ENCODE measurements around the gene ACACB.

Gene ACACB

GRCh38 chr12:109256011-109256410 is 139.6 kb downstream of the ACACB start:
- DNase-seq (ENCODE audit: low spot score), result no peak

GRCh38 chr12:109258201-109258600 is 141.8 kb downstream of the ACACB start:
- no peak for DNase-seq (ENCODE audit: low spot score)

- DNase-seq (ENCODE audit: low spot score), result no peak
Observed at GRCh38 chr12:109258607-109259544, 142.5 kb downstream of the ACACB start.

GRCh38 chr12:109259545-109259895 is 143.1 kb downstream of the ACACB start:
- DNase-seq (ENCODE audit: low spot score), result no peak

GRCh38 chr12:109261087-109261486 is 144.7 kb downstream of the ACACB start:
- DNase-seq (ENCODE audit: low spot score), result no peak

DNA sequence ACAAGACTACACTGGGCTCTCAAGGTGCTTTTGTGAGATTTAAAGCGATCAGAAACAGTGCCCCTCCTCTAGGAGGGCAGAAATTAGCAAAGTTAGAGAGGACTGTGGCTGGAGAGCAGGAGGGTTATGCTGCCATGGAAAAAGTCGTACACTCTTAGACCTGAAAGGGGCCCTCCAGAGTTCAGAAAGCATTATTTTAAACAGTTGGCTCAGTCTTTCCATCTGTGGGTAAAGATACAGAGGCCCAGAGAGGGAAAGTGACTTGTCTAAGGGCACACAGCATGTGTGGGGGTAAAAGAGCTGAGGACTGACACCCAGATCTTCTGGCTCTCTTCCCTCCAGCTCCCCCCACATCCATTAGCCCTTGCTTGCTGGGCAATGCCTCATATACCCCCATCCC is 145.6 kb downstream of the ACACB start:
- no peak for DNase-seq (ENCODE audit: low spot score)

- DNase-seq (ENCODE audit: low spot score), result no peak
Observed at GRCh38 chr12:109263439-109263838, 147.1 kb downstream of the ACACB start.

- peak; percentile 95 for DNase-seq (ENCODE audit: low spot score)
Observed at GRCh38 chr12:109264095-109264942, 147.9 kb downstream of the ACACB start.

DNA sequence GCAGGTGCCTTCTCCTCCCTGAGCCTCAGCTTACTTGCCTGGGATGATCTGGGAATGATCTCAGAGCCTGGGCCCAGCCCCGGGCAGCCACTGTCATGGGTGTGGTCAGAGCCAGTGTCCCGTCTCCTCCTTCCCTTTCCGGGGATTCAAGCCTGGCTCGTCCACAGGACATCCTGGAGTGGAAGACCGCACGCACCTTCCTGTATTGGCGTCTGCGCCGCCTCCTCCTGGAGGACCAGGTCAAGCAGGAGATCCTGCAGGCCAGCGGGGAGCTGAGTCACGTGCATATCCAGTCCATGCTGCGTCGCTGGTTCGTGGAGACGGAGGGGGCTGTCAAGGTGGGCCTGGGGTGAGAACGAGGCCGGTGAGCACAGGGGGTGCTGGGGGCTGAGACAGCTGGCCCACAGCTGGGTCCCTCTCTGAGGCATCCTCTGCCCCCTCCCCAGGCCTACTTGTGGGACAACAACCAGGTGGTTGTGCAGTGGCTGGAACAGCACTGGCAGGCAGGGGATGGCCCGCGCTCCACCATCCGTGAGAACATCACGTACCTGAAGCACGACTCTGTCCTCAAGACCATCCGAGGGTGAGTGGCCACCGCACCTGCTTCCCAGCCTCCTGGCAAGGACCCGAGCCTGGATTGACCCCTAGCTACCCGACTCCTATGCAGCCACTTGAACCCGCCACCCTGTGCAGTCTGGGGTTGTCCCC is 148.7 kb downstream of the ACACB start:
- no peak for DNase-seq (ENCODE audit: low spot score)

DNA sequence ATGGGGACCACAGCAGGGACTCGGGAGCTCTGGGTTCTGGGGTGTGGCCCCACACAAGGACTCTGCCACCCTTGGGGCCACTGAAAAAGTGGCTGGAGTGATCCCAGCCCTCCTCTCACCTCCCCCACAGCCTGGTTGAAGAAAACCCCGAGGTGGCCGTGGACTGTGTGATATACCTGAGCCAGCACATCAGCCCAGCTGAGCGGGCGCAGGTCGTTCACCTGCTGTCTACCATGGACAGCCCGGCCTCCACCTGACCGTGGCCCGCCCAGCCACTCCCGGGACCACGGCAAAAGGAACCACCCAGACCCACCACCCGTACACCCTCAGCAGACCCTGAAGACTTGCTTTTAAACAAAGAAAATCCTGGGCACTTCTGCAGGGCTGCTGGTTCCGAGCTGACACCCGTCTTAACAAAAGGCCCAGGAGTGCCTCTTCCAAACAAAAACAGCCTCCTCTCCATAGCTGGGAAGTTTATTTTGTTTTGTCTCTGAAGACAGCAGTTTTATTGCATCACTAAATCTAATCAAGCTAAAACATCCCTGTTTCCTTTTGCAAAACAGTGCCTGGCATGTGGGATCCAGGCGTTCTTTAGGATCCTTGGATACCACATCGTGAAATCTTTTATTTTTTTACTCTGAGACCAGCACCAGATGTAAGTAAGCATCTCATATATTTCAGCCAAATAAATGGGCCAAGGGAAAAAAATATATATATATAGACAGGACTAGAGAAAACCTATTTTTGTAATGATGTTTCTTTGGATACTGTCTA is 149.9 kb downstream of the ACACB start:
- DNase-seq (ENCODE audit: low spot score), result no peak

GRCh38 chr12:109267361-109267760 is 151.0 kb downstream of the ACACB start:
- DNase-seq (ENCODE audit: low spot score), result no peak

GRCh38 chr12:109268896-109269295 is 152.5 kb downstream of the ACACB start:
- no peak for DNase-seq (ENCODE audit: low spot score)

DNA sequence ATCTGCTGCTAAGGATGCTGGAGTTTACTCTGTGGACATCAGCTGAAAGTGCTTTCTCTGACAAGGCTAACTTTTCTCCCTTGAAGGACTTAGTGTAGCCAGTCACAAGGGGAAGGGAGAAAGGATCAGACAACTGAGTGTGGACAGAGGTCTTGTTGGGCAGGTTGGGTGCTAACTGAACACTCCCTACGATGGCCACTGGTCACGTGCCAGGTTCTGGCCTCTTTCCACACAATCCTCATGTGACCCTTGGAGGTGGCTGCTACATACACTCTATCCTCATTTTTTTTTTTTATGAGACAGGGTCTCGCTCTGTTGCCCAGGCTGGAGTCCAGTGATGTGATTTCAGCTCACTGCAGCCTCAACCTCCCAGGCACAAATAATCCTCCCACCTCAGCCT is 153.0 kb downstream of the ACACB start:
- DNase-seq (ENCODE audit: low spot score), result no peak

DNA sequence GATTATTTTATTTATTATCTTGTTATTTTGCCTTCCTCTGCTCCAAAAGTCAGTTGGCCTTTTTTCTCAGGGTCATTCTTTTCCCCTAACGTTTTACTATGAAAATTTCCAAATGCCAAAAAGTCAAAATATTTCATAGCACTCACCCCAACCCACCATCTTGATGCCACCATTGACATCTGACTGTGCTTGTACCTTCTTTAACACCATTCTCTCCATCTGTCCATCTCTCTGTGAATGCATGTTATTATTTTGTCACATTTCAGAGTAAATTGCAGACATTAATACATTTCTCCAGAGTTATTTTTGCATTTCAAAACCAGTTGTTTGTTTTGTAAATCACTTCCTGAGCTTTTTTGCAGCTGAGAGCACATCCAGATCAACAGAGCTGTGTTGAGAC is 154.1 kb downstream of the ACACB start:
- DNase-seq (ENCODE audit: low spot score), result no peak

- DNase-seq (ENCODE audit: low spot score), result no peak
Observed at GRCh38 chr12:109271418-109271817, 155.0 kb downstream of the ACACB start.

DNA sequence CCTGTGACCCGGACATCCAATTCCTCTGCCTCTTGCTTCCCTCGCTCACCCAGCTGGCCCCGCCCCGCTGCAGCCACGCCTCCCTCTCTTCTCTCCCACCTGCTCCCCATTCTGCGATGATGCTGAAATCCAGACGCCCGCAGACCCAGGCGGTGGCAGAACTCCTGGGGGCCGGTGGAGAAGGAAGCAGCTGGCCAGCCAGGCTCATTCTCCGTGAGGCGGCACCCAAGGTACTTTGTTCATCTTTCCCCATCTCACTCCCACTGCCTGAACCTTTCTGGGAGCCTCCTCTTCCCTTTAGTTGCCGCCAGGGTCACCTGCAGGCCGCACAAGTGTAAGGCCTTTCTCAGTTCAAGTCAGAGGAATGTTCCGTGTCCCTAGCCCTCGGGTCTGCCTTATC is 157.0 kb downstream of the ACACB start:
- DNase-seq (ENCODE audit: low spot score), result no peak

DNA sequence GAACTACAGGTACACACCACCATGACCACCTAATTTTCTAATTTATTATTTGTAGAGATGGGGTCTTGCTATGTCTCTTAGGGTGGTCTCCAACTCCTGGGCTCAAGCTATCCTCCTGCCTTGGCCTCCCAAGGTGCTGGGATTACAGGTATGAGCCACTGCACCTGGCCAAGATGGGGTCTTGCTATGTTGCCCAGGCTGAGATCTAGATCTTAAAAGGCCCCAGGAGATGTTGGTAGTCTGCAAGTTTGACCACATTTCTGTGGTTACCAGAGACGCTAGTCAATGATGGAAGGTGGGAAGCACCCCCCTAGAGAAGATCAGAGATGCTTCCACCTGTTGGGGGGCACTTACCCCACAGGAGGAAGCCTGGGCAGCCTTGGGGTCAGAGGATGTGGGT is 158.0 kb downstream of the ACACB start:
- DNase-seq (ENCODE audit: low spot score), result no peak

DNA sequence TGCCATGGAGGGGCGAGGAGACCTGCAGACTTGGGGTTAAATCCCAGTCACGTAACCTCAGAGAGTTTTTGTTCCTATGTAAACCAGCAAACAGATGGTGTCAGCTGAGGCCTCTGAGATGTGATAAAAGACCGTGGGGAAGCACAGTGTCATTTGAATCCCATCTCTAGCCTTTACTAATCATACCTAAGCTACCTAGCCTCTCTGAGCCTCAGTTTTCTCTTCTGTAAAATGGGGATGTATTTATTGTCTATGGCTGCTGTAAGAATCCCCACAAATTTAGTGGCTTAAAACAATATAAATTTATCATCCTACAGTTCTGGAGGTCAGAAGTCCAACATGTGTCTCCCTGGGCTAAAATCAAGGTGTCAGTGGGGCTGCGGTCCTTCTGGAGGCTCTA is 158.8 kb downstream of the ACACB start:
- no peak for DNase-seq (ENCODE audit: low spot score)

DNA sequence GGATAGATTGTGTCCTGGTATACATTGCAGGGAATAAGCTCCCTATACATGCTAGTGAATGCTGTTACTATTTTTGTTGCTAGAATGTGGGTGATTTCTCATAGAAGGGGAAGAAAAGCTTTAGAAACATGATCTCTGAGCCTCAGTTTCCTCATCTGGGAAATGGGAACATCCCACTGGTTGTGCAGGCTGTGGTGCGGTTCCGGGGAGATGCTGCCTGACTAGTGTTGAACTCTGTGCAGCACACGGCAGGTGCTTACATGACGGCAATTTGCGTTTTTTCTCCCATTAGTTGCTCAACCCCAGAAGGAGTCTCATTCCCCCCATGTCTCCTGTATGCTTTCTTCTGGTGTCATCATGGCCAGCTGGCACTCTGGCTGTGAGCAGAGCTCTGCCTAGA is 159.8 kb downstream of the ACACB start:
- DNase-seq (ENCODE audit: low spot score), result no peak

DNA sequence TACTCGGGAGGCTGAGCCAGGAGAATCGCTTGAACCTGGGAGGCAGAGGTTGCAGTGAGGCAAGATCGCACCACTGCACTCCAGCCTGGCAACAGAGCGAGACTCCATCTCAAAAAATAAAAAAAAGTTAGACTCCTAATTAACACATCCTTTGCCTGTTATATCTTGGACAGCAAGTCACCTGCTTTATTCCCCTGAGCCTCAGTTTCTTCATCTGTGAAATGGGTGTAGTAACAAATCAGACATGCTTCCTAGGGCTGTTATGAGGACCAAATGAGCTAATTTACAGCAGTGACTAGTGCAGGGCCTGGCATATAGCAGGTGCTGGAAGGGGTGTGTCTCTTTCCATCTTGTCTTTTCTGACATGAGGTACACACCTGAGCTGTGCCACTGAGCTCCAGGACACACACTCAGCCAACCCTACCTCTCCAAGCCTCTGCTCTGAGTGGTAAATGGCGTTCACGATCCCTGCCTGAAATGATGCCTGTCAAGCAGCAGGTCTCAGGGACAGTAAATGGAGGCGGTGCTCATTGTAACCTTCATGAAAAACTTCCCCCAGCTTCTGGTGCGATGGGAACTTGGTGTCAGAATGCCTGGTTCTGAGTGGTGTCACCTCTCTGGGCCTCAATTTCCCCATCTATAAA is 161.0 kb downstream of the ACACB start:
- no peak for DNase-seq (ENCODE audit: low spot score)

All from HuH-7 (cell line).